Measurements from ENCODE around the gene LMNTD2.

The LMNTD2 gene

GRCh38 chr11:531919-532526 lies 28.5 kb downstream of the LMNTD2 start:
- no peak overlapping the region for H3K4me3 ChIP-seq (replicated peaks in 1 of 2; ENCODE audit: low read depth in 2 of 2, low read length in 2 of 2)
- DNase-seq (ENCODE audit: low read depth in 2 of 2): no peak
- TF ChIP-seq CTCF (IDR thresholded peaks at IDR 0.05; ENCODE audit: low read depth, low read length): no peak

GRCh38 chr11:530960-531831 lies 29.3 kb downstream of the LMNTD2 start:
- no peak for DNase-seq (ENCODE audit: low read depth in 2 of 2)
- H3K4me3 ChIP-seq (replicated peaks in 1 of 2; ENCODE audit: low read depth in 2 of 2, low read length in 2 of 2): no peak overlapping the region
- TF ChIP-seq CTCF (IDR thresholded peaks at IDR 0.05; ENCODE audit: low read depth, low read length): no peak

- no peak for DNase-seq (ENCODE audit: low read depth in 2 of 2)
- TF ChIP-seq CTCF (IDR thresholded peaks at IDR 0.05; ENCODE audit: low read depth, low read length): no peak
- no peak overlapping the region for H3K4me3 ChIP-seq (replicated peaks in 1 of 2; ENCODE audit: low read depth in 2 of 2, low read length in 2 of 2)
These were observed 30.7 kb downstream of the LMNTD2 start for GRCh38 chr11:529728-530411.

- no peak overlapping the region for H3K4me3 ChIP-seq (replicated peaks in 1 of 2; ENCODE audit: low read depth in 2 of 2, low read length in 2 of 2)
- TF ChIP-seq CTCF (IDR thresholded peaks at IDR 0.05; ENCODE audit: low read depth, low read length): no peak
- DNase-seq (ENCODE audit: low read depth in 2 of 2): no peak
These were observed 31.5 kb downstream of the LMNTD2 start for GRCh38 chr11:528815-529727.

GRCh38 chr11:528166-528814 lies 32.2 kb downstream of the LMNTD2 start:
- no peak overlapping the region for H3K4me3 ChIP-seq (replicated peaks in 1 of 2; ENCODE audit: low read depth in 2 of 2, low read length in 2 of 2)
- TF ChIP-seq CTCF (IDR thresholded peaks at IDR 0.05; ENCODE audit: low read depth, low read length): no peak
- DNase-seq (ENCODE audit: low read depth in 2 of 2): no peak

- no peak overlapping the region for H3K4me3 ChIP-seq (replicated peaks in 1 of 2; ENCODE audit: low read depth in 2 of 2, low read length in 2 of 2)
- DNase-seq (ENCODE audit: low read depth in 2 of 2): no peak
- TF ChIP-seq CTCF (IDR thresholded peaks at IDR 0.05; ENCODE audit: low read depth, low read length): no peak
These were observed 34.3 kb downstream of the LMNTD2 start for GRCh38 chr11:526192-526591.

All from cardiac fibroblast (primary cell).